ENCODE data around the gene AGPAT4.

The AGPAT4 gene

GRCh38 chr6:161269310-161269709 is 4.6 kb downstream of the AGPAT4 start:
- Histone ChIP-seq H3K9ac (ENCODE audit: low read length) (no peak overlapping the region), H3K79me2 (ENCODE audit: low read length) (no peaks in the 10 kb centered on the region), H3K27me3 (replicated peaks; ENCODE audit: insufficient read depth, low read length) (no peaks in the 10 kb centered on the region), H3K9me3 (replicated peaks; ENCODE audit: insufficient read depth, low read length) (no peaks in the 10 kb centered on the region), H3F3A (ENCODE audit: insufficient read depth, low read length) (no peaks in the 10 kb centered on the region), H2AFZ (ENCODE audit: low read length) (no peak overlapping the region), H3K36me3 (replicated peaks; ENCODE audit: insufficient read depth, low read length) (no peaks in the 10 kb centered on the region), H3K9me2 (replicated peaks; ENCODE audit: insufficient read depth, low read length) (no peaks in the 10 kb centered on the region), H3K4me1 (ENCODE audit: low read length) (no peaks in the 10 kb centered on the region), H4K20me1 (ENCODE audit: insufficient read depth, low read length) (no peaks in the 10 kb centered on the region), H3K4me2 (ENCODE audit: low read depth, low read length) (no peak overlapping the region), H3K27ac (ENCODE audit: low read length) (no peak overlapping the region), H3K4me3 (ENCODE audit: low read length) (no peak overlapping the region)
- no peak for DNase-seq
- TF ChIP-seq CTCF (IDR thresholded peaks at IDR 0.05; ENCODE audit: low read length), result no peak
- no peak for TF ChIP-seq EZH2 (optimal IDR thresholded peaks at IDR 0.05; ENCODE audit: low read depth, low read length)
- no peak for TF ChIP-seq EZH2phosphoT487 (IDR thresholded peaks at IDR 0.05; ENCODE audit: low read length)

GRCh38 chr6:161268531-161269210 is 5.2 kb downstream of the AGPAT4 start:
- no peaks in the 10 kb centered on the region for H3K27me3 ChIP-seq (replicated peaks; ENCODE audit: insufficient read depth, low read length)
- H3K4me2 ChIP-seq (ENCODE audit: low read depth, low read length), result no peak overlapping the region
- no peaks in the 10 kb centered on the region for H3K4me1 ChIP-seq (ENCODE audit: low read length)
- no peaks in the 10 kb centered on the region for H3K9me3 ChIP-seq (replicated peaks; ENCODE audit: insufficient read depth, low read length)
- no peak overlapping the region for H3K9ac ChIP-seq (ENCODE audit: low read length)
- H3K4me3 ChIP-seq (ENCODE audit: low read length), result no peak overlapping the region
- no peak for DNase-seq
- no peaks in the 10 kb centered on the region for H3F3A ChIP-seq (ENCODE audit: insufficient read depth, low read length)
- H3K36me3 ChIP-seq (replicated peaks; ENCODE audit: insufficient read depth, low read length), result no peaks in the 10 kb centered on the region
- no peaks in the 10 kb centered on the region for H3K79me2 ChIP-seq (ENCODE audit: low read length)
- no peaks in the 10 kb centered on the region for H4K20me1 ChIP-seq (ENCODE audit: insufficient read depth, low read length)
- TF ChIP-seq CTCF (IDR thresholded peaks at IDR 0.05; ENCODE audit: low read length) (no peak), EZH2phosphoT487 (IDR thresholded peaks at IDR 0.05; ENCODE audit: low read length) (no peak), EZH2 (optimal IDR thresholded peaks at IDR 0.05; ENCODE audit: low read depth, low read length) (no peak)
- H2AFZ ChIP-seq (ENCODE audit: low read length), result no peak overlapping the region
- no peaks in the 10 kb centered on the region for H3K9me2 ChIP-seq (replicated peaks; ENCODE audit: insufficient read depth, low read length)
- no peak overlapping the region for H3K27ac ChIP-seq (ENCODE audit: low read length)

GRCh38 chr6:161266513-161267230 is 7.2 kb downstream of the AGPAT4 start:
- Histone ChIP-seq H3K4me2 (ENCODE audit: low read depth, low read length) (no peak overlapping the region), H3K36me3 (replicated peaks; ENCODE audit: insufficient read depth, low read length) (no peaks in the 10 kb centered on the region), H3F3A (ENCODE audit: insufficient read depth, low read length) (no peaks in the 10 kb centered on the region), H3K27ac (ENCODE audit: low read length) (no peak overlapping the region), H3K9me3 (replicated peaks; ENCODE audit: insufficient read depth, low read length) (no peaks in the 10 kb centered on the region), H3K27me3 (replicated peaks; ENCODE audit: insufficient read depth, low read length) (no peaks in the 10 kb centered on the region), H3K4me1 (ENCODE audit: low read length) (no peaks in the 10 kb centered on the region), H3K9ac (ENCODE audit: low read length) (no peak overlapping the region), H3K4me3 (ENCODE audit: low read length) (no peak overlapping the region), H2AFZ (ENCODE audit: low read length) (no peak overlapping the region), H3K79me2 (ENCODE audit: low read length) (no peaks in the 10 kb centered on the region), H4K20me1 (ENCODE audit: insufficient read depth, low read length) (no peaks in the 10 kb centered on the region), H3K9me2 (replicated peaks; ENCODE audit: insufficient read depth, low read length) (no peaks in the 10 kb centered on the region)
- no peak for TF ChIP-seq EZH2phosphoT487 (IDR thresholded peaks at IDR 0.05; ENCODE audit: low read length)
- TF ChIP-seq EZH2 (optimal IDR thresholded peaks at IDR 0.05; ENCODE audit: low read depth, low read length), result no peak
- TF ChIP-seq CTCF (IDR thresholded peaks at IDR 0.05; ENCODE audit: low read length), result no peak
- no peak for DNase-seq
